Uterus (tissue), 4 donors: ENCODE measurements around the gene FGF9. TPM values are rescaled to one million over a fixed set of nuclear protein-coding genes. Genes with fewer than 3 reads are reported as not detected.
A peak's percentile ranks its signal among the peaks of the same experiment; 100 is the strongest.

ENCODE experiments used
- DNase-seq, 2 donors: peaks; one replicate each; pipeline ENCODE4 v3.0.0-alpha.2; 2019 to 2020
- H3K27ac ChIP-seq, 2 donors: fragments of 200-600 bp; sonication (generic); 1 replicate in 1 of 2; 2 replicates in 1 of 2; pipeline ENCODE4 v1.5.1; 2016 to 2018
- H3K27me3 ChIP-seq, 2 donors: fragments of 200-600 bp; sonication (generic); one replicate each; pipeline ENCODE4 v1.5.1; 2018 to 2019; ENCODE audit warnings: control low read depth in 1 of 2
- H3K36me3 ChIP-seq, 2 donors: fragments of 200-600 bp; sonication (generic); one replicate each; pipeline ENCODE4 v1.5.1; 2019; ENCODE audit warnings: control low read depth in 1 of 2
- H3K4me1 ChIP-seq, 2 donors: fragments of 200-600 bp; sonication (generic); one replicate each; pipeline ENCODE4 v1.5.1; 2018 to 2019; ENCODE audit warnings: control low read depth in 1 of 2
- H3K4me3 ChIP-seq, 2 donors: fragments of 200-600 bp; sonication (generic); 1 replicate in 1 of 2; 2 replicates in 1 of 2; pipeline ENCODE4 v1.5.1; 2018 to 2019; ENCODE audit warnings: mild to moderate bottlenecking in 1 of 2
- H3K9me3 ChIP-seq, 2 donors: fragments of 200-600 bp; sonication (generic); one replicate each; pipeline ENCODE4 v1.5.1; 2019; ENCODE audit warnings: control low read depth in 1 of 2
- CTCF ChIP-seq, 4 experiments: fragments of 200-600 bp in 2 of 4; fragments of 450-650 bp in 2 of 4; sonication (generic) in 2 of 4; IDR thresholded peaks; one replicate each; pipeline ENCODE4 v1.5.1; 2016 to 2019; ENCODE audit warnings: antibody characterized with exemption in 4 of 4, mild to moderate bottlenecking in 2 of 4, moderate library complexity in 1 of 4
- POLR2A ChIP-seq, 2 donors: fragments of 450-650 bp; IDR thresholded peaks; one replicate each; pipeline ENCODE4 v1.6.1; 2016; ENCODE audit warnings: antibody characterized with exemption in 2 of 2, mild to moderate bottlenecking in 1 of 2, moderate library complexity in 1 of 2
- intact Hi-C: fragments of 100-400 bp; cut with DNase I; formaldehyde crosslinking; loops from one replicate; pipeline ENCODE4 v1.15.1; 2023; ENCODE audit warnings: low total_unique reads
- total RNA-seq, 4 donors: library from RNA; depleted of rRNA in 3 of 4; stranded (reverse); fragments of >200 nt in 3 of 4; gene quantifications; one replicate each; pipeline versions ENCODE4 v1.1.0 to v1.2.4, GENCODE V29; 2014 to 2023
- donor health status: DM: yes; HTN: yes; CAD: no.

FGF9 gene
- total RNA-seq, 4 donors from 2014 or later, result 0.51 to 30.7 (median 0.83) TPM

GRCh38 chr13:21673789-21674489, 3.1 kb downstream of the FGF9 start:
- TF ChIP-seq CTCF (IDR thresholded peaks at IDR 0.05) (no peak), POLR2A (IDR thresholded peaks at IDR 0.05) (no peak)
- H3K27me3 ChIP-seq, result no peaks in the 10 kb centered on the region
- H3K9me3 ChIP-seq, result no peaks in the 10 kb centered on the region
- H3K4me1 ChIP-seq, result peaks cover 0 to 8% of the 10 kb centered on the region in 2 donors
- peak overlapping the region in 1 of 2 donors; percentile 36 for H3K27ac ChIP-seq
- H3K4me3 ChIP-seq, result peak overlapping the region; percentile 31 to 56
- intact Hi-C loops, result no loop called here
- no peaks in the 10 kb centered on the region for H3K36me3 ChIP-seq
- no peak for DNase-seq

- peak overlapping the region; percentile 31 to 56 for H3K4me3 ChIP-seq
- no peak for TF ChIP-seq POLR2A (IDR thresholded peaks at IDR 0.05)
- no peak for TF ChIP-seq CTCF (IDR thresholded peaks at IDR 0.05)
- intact Hi-C loops, result no loop called here
- H3K36me3 ChIP-seq, result no peaks in the 10 kb centered on the region
- DNase-seq, result no peak
- no peak overlapping the region for H3K27ac ChIP-seq
- H3K9me3 ChIP-seq, result no peaks in the 10 kb centered on the region
- H3K4me1 ChIP-seq, result peaks cover 0 to 8% of the 10 kb centered on the region in 2 donors
- no peaks in the 10 kb centered on the region for H3K27me3 ChIP-seq
Observed at GRCh38 chr13:21674490-21675009, 3.7 kb downstream of the FGF9 start.

GRCh38 chr13:21675095-21675991, 4.5 kb downstream of the FGF9 start:
- no peaks in the 10 kb centered on the region for H3K9me3 ChIP-seq
- H3K36me3 ChIP-seq, result no peaks in the 10 kb centered on the region
- DNase-seq, result no peak
- intact Hi-C loops, result no loop called here
- H3K4me3 ChIP-seq, result peak overlapping the region; percentile 17 to 56
- H3K27me3 ChIP-seq, result no peaks in the 10 kb centered on the region
- peaks cover 0 to 8% of the 10 kb centered on the region in 2 donors for H3K4me1 ChIP-seq
- no peak overlapping the region for H3K27ac ChIP-seq
- TF ChIP-seq POLR2A (IDR thresholded peaks at IDR 0.05) (no peak), CTCF (IDR thresholded peaks at IDR 0.05) (no peak)

- H3K27me3 ChIP-seq, result no peaks in the 10 kb centered on the region
- H3K4me3 ChIP-seq, result no peak overlapping the region
- intact Hi-C loops, result no loop called here
- no peak overlapping the region for H3K27ac ChIP-seq
- TF ChIP-seq CTCF (IDR thresholded peaks at IDR 0.05) (no peak), POLR2A (IDR thresholded peaks at IDR 0.05) (no peak)
- no peaks in the 10 kb centered on the region for H3K9me3 ChIP-seq
- DNase-seq, result no peak
- peaks cover 0 to 8% of the 10 kb centered on the region in 2 donors for H3K4me1 ChIP-seq
- H3K36me3 ChIP-seq, result no peaks in the 10 kb centered on the region
Observed at GRCh38 chr13:21676611-21677021, 5.7 kb downstream of the FGF9 start.
